Spleen (tissue), 7 donors: ENCODE data around the gene ITGBL1.

ENCODE experiments used
- CTCF ChIP-seq, 11 experiments: fragments of 200-600 bp in 7 of 11; fragments of 450-650 bp in 4 of 11; sonication (generic) in 4 of 11; IDR thresholded peaks in 8 of 11; conservative IDR thresholded peaks in 3 of 11; 1 replicate in 7 of 11; 2 replicates in 4 of 11; pipeline versions ENCODE4 v1.4.0 to v1.8.0; 2016 to 2021; ENCODE audit warnings: antibody characterized with exemption in 11 of 11, inconsistent platforms in 4 of 11, mild to moderate bottlenecking in 1 of 11
- POLR2A ChIP-seq, 3 donors: fragments of 450-650 bp; IDR thresholded peaks; one replicate each; pipeline ENCODE4 v1.5.1; 2017; ENCODE audit warnings: antibody characterized with exemption in 3 of 3, mild to moderate bottlenecking in 1 of 3
- POLR2AphosphoS5 ChIP-seq, 3 donors: sonication (generic); formaldehyde crosslinking; IDR thresholded peaks; one replicate each; pipeline ENCODE4 v1.5.1; 2017; ENCODE audit warnings: antibody characterized with exemption in 3 of 3
- donor health status: DM: no; HTN: no; CAD: no; lungs with moderate emphysema.
- donor health status: DM: no; HTN: no; CAD: no.
- donor health status: DM: no; HTN: no; CAD: no.

- TF ChIP-seq CTCF (IDR thresholded peaks at IDR 0.05 in 8 of 11, conservative IDR thresholded peaks at IDR 0.05 in 3 of 11) (no peak), POLR2A (IDR thresholded peaks at IDR 0.05) (no peak), POLR2AphosphoS5 (IDR thresholded peaks at IDR 0.05) (no peak)
Observed at GRCh38 chr13:101714195-101714594, 261.7 kb downstream of the ITGBL1 start.
